ENCODE data around the gene GREB1L.

GREB1L gene

DNA sequence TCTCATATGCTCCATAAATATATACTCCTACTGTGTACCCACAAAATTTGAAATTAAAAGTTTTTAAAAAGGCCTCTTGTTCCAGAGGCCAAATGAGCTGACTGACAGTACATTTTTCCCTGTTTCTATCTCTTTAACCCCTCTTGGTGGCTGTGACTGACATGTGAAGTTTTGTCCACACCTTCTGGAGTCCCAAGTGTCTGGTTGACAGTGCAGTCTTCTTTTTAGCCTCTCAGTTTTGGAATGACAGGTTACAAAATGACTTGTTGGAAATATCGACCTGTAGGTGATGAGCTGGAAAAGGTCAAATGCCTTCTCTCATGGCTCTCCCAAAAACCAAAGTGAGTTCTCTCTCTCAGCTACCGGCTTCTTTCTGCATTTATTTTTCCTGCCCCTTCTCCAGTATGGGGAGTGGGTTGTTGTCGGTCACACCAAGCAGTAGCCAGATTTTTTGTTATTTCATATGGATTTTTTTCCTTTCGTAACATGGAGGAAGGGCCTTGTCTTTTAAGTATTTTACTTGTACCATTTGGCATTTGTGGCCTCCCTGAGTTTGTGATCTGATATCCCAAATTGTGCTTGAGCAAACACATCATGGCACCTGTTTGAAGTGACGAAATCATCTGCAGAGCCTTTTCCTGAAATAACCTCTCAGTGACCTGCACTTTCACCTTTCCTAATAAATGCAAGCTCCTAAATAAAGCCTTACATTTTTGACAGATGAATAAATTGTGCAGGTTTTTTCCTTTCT lies 214.6 kb downstream of the GREB1L start:
- Mint-ChIP-seq H3K27ac (peak overlapping the region; percentile 83), H3K4me3 (no peak overlapping the region), H3K36me3 (ENCODE audit: low read depth) (peaks cover 76% of the 10 kb centered on the region), H3K27me3 (ENCODE audit: low read depth, poor library complexity) (no peaks in the 10 kb centered on the region), H3K9me3 (no peaks in the 10 kb centered on the region), H3K4me1 (peaks cover 49% of the 10 kb centered on the region)
- DNase-seq, result no peak
- TF ChIP-seq, protein P1, sequence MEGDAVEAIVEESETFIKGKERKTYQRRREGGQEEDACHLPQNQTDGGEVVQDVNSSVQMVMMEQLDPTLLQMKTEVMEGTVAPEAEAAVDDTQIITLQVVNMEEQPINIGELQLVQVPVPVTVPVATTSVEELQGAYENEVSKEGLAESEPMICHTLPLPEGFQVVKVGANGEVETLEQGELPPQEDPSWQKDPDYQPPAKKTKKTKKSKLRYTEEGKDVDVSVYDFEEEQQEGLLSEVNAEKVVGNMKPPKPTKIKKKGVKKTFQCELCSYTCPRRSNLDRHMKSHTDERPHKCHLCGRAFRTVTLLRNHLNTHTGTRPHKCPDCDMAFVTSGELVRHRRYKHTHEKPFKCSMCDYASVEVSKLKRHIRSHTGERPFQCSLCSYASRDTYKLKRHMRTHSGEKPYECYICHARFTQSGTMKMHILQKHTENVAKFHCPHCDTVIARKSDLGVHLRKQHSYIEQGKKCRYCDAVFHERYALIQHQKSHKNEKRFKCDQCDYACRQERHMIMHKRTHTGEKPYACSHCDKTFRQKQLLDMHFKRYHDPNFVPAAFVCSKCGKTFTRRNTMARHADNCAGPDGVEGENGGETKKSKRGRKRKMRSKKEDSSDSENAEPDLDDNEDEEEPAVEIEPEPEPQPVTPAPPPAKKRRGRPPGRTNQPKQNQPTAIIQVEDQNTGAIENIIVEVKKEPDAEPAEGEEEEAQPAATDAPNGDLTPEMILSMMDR (IDR thresholded peaks at IDR 0.05), result no peak

DNA sequence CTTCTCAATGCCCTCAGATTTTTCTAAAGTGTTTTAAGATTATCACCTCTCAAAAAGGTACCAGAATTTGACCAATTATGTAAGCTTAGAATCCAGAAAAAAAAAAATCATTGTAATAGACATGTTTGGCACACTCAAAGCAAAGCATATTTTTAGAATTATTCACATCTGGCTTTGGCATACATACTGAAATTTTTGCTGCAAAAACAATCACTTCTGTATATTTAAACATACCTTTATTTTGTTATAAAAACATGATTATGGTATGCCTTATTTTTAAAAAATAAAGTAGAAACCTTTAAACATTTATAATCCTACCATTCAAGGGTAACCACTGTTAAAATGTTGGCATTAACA lies 215.1 kb downstream of the GREB1L start:
- no peaks in the 10 kb centered on the region for H3K27me3 Mint-ChIP-seq (ENCODE audit: low read depth, poor library complexity)
- TF ChIP-seq, protein P1 (IDR thresholded peaks at IDR 0.05), result no peak
- no peak for DNase-seq
- H3K36me3 Mint-ChIP-seq (ENCODE audit: low read depth), result peaks cover 76% of the 10 kb centered on the region
- no peak overlapping the region for H3K4me3 Mint-ChIP-seq
- no peaks in the 10 kb centered on the region for H3K9me3 Mint-ChIP-seq
- H3K27ac Mint-ChIP-seq, result no peak overlapping the region
- H3K4me1 Mint-ChIP-seq, result peaks cover 45% of the 10 kb centered on the region

DNA sequence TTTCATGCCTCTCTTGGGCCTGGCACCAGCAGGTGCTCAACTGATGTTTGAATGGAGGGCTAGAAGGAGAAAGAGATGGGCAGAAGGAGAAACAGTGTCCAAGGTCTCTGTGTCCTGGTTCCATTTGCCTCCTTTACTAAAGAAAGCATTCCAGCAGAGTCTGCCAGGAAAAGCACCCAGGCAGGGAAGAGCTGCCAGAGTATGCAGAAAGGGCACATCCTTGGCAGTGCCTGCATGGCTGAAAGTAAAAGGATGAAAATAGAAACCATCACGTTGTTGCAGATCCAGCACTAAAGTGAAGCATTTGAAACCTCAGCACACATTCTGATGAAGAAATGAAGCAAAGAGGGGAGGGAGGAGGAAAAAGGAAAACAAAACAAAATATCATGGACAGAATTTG lies 216.3 kb downstream of the GREB1L start:
- TF ChIP-seq, protein P1 (IDR thresholded peaks at IDR 0.05), result no peak
- no peak overlapping the region for H3K4me3 Mint-ChIP-seq
- H3K27ac Mint-ChIP-seq, result peak overlapping the region; percentile 64
- H3K9me3 Mint-ChIP-seq, result no peaks in the 10 kb centered on the region
- peaks cover 81% of the 10 kb centered on the region for H3K36me3 Mint-ChIP-seq (ENCODE audit: low read depth)
- H3K27me3 Mint-ChIP-seq (ENCODE audit: low read depth, poor library complexity), result no peaks in the 10 kb centered on the region
- H3K4me1 Mint-ChIP-seq, result peaks cover 34% of the 10 kb centered on the region
- DNase-seq, result no peak

DNA sequence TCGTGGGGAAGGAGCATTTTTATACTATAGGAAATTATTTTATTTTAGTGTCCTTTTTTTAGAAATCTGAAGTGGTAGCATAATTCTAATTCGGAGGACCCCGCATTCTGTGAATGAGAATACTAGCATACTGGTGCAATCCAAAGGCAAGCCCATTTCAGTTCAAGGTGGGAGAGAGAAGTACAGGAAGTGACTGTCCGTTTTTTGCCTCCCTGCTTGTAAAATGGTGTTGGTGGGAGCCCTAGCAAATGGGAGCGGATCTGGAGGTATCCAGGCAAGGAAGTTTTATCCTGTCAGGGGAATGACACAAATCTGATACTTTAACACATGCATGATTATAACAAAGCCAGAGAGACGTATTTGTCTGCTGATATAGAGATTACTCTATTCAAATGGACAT lies 216.8 kb downstream of the GREB1L start:
- peaks cover 81% of the 10 kb centered on the region for H3K36me3 Mint-ChIP-seq (ENCODE audit: low read depth)
- H3K4me3 Mint-ChIP-seq, result no peak overlapping the region
- H3K27me3 Mint-ChIP-seq (ENCODE audit: low read depth, poor library complexity), result no peaks in the 10 kb centered on the region
- H3K4me1 Mint-ChIP-seq, result peaks cover 30% of the 10 kb centered on the region
- no peak for DNase-seq
- no peaks in the 10 kb centered on the region for H3K9me3 Mint-ChIP-seq
- TF ChIP-seq, protein P1 (IDR thresholded peaks at IDR 0.05), result no peak
- peak overlapping the region; percentile 64 for H3K27ac Mint-ChIP-seq

DNA sequence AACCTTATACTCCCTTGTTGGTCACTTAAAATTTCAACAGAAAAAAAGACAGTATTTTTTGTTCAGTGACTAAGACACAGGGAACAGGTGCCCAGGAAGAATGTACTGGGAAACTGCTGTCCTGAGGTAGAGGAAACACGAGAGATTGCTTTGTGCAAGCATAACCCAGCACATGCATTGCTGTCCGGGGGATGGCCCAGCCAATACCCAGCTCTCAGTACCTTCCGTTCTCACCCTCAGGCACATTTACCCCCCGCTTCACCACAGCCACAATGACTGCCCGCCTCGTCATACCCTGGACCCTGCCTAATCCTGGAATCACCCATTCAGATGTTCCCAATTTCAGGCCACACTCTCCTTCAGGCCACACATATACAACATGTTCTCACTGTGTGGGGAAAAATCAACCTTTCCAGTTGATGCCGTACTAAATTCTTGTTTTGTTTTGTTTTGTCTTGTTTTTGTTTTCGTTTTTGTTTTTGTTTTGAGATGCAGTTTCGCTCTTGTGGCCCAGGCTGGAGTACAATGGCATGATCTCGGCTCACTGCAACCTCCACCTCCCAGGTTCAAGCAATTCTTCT lies 217.8 kb downstream of the GREB1L start:
- TF ChIP-seq, protein P1 (IDR thresholded peaks at IDR 0.05), result no peak
- peaks cover 27% of the 10 kb centered on the region for H3K4me1 Mint-ChIP-seq
- no peaks in the 10 kb centered on the region for H3K9me3 Mint-ChIP-seq
- H3K27me3 Mint-ChIP-seq (ENCODE audit: low read depth, poor library complexity), result no peaks in the 10 kb centered on the region
- peak overlapping the region; percentile 78 for H3K27ac Mint-ChIP-seq
- DNase-seq, result no peak
- H3K4me3 Mint-ChIP-seq, result no peak overlapping the region
- peaks cover 82% of the 10 kb centered on the region for H3K36me3 Mint-ChIP-seq (ENCODE audit: low read depth)

DNA sequence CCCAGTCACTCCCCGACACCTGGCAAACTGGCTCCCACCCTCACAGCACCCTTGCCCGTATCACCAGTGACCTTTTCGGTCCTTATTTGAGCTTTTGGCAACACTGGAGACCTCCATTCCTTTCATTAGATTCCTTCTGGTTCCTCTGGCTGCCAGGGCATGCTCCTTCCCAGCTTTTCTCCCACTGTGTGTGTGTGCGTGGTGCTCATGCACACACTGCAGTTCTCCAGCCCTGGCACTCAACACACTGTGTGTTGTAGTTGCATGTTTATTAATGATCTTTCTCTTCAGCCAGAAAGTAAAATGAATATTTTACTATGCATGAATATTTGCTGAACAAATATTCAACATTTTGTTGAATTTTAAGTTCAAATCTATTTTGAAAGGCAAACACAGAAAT lies 219.4 kb downstream of the GREB1L start:
- Mint-ChIP-seq H3K9me3 (no peaks in the 10 kb centered on the region), H3K4me1 (peaks cover 21% of the 10 kb centered on the region), H3K27me3 (ENCODE audit: low read depth, poor library complexity) (no peaks in the 10 kb centered on the region), H3K27ac (peak overlapping the region; percentile 92), H3K4me3 (no peak overlapping the region), H3K36me3 (ENCODE audit: low read depth) (peaks cover 86% of the 10 kb centered on the region)
- TF ChIP-seq, protein P1 (IDR thresholded peaks at IDR 0.05), result no peak
- no peak for DNase-seq
